Measurements from ENCODE around the gene GON4L.
"Not testable (repeated sequence)": the region's sequence is repeated elsewhere in the genome, so short reads cannot be mapped to it uniquely, and the experiment has no call there.

The GON4L gene, protein sequence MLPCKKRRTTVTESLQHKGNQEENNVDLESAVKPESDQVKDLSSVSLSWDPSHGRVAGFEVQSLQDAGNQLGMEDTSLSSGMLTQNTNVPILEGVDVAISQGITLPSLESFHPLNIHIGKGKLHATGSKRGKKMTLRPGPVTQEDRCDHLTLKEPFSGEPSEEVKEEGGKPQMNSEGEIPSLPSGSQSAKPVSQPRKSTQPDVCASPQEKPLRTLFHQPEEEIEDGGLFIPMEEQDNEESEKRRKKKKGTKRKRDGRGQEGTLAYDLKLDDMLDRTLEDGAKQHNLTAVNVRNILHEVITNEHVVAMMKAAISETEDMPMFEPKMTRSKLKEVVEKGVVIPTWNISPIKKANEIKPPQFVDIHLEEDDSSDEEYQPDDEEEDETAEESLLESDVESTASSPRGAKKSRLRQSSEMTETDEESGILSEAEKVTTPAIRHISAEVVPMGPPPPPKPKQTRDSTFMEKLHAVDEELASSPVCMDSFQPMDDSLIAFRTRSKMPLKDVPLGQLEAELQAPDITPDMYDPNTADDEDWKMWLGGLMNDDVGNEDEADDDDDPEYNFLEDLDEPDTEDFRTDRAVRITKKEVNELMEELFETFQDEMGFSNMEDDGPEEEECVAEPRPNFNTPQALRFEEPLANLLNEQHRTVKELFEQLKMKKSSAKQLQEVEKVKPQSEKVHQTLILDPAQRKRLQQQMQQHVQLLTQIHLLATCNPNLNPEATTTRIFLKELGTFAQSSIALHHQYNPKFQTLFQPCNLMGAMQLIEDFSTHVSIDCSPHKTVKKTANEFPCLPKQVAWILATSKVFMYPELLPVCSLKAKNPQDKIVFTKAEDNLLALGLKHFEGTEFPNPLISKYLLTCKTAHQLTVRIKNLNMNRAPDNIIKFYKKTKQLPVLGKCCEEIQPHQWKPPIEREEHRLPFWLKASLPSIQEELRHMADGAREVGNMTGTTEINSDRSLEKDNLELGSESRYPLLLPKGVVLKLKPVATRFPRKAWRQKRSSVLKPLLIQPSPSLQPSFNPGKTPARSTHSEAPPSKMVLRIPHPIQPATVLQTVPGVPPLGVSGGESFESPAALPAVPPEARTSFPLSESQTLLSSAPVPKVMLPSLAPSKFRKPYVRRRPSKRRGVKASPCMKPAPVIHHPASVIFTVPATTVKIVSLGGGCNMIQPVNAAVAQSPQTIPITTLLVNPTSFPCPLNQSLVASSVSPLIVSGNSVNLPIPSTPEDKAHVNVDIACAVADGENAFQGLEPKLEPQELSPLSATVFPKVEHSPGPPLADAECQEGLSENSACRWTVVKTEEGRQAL (N-terminal part only)

DNA sequence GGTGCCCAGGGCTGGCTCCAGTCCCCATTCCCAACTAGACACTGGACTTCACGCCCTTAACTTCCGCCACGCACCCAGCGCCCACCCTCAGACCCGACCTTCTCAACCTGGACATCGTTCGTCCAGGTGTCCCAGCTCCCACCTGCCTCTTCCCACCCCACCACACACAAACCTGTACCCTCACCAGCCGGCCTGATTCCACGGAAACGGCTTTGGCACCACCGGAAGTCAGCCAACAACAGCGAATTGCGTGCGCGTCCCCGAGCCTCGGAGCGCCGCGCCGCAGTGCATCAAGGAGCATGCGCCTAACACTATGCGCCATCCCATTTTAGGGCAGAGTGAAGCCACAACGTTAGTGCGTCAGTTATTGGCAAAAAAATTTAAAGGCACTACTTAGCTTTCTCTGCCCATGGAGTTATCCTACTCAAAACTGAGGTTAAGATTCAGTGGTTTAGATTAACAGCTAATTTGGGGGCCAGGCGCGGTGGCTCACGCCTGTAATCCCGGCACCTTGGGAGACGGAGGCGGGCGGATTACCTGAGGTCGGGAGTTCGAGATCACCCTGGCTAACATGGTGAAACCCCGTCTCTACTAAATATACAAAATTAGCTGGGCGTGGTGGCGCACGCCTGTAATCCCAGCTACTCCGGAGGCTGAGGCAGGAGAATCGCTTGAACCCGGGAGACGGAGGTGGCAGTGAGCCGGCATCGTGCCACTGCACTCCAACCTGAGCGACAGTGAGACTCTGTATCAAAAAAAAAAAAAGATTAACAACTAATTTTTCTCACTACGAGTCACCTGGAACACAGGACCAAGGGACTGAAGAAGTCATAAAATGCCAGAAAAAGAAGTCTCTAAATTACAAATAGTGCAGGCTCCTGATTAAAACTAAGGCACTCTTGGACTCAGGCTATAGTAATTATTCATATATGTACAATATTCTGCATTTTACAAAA lies at the start of gene GON4L:
TSS of gene GON4L (minus strand) at position 240 of the 956 bp plus-strand sequence. CDS start 3,434 bp downstream, outside the sequence.
- DNase-seq = peak; percentile 91

DNA sequence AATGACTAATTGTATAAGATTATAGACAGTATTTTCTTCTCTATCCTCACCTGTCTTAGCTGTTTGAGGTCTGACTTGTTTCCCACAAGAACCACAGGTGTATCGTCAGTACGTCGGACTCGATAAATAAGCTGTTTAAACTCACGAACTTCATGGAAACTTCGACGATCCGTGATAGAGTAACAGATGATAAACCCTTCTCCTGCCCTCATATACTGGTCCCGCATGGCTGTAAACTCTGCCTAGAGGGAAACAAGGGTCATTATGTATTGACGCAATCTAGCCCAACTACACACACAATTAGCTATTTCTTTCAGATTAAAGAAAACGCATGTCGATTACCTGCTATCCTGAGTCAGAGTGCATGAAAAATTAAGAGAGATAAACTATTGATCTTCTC lies 47.2 kb upstream of the GON4L start:
- no peak for DNase-seq

DNA sequence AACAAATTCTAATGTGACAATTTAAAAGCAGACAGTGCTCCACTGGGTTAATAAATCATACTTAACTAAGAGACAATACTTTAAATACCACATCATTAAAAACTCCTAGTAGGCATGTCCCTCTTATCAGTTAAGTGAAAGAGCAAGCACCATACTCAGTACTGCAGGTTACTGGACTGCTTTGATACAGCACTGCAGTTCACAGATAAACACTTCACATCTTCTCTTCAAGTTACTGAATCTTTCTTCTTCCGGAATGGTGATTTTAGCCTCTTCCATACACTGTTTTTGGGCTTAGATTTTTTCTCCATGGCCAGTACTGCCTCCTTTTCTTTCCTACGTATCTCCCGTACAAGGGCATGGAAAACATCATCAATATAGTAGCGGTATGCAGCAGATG lies 43.1 kb upstream of the GON4L start:
- no peak for DNase-seq

DNA sequence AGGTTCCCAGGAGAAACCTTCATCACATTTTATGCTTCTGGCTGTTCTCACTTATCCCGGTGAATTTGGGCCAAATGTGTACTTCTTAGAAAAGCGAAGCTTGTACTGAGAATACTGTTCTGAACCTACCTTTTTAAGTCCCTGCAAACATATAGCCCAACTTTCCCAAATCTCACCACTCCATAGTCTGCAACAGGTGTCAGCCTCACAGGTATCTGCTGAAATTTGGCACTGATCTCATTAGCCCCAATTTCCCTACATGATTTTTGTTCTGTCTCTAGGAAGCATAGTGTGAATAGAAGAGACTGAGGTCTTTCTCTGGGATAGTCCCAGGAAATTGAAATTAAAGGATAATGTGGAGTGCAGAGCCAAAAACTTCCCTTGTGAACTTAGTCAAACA lies 42.7 kb upstream of the GON4L start:
- no peak for DNase-seq

DNA sequence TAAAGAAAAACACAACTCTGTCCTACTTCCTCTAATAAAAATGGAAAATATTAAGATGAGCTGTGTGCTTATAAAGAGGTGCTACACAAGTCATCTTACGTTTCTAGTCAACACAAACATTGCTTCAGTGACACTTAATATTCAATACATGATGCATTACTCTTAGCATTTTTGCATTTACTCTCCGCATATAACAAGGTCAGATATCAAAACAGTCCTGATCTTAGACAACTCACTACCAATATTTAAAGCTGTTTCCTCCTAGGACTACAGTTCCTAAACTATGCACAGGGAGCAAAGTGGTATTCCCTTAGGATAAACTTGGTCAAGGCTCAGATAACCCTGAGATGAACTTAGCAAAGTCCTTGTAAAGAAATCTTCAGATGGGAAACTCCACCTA lies 41.9 kb upstream of the GON4L start:
- DNase-seq = no peak

DNA sequence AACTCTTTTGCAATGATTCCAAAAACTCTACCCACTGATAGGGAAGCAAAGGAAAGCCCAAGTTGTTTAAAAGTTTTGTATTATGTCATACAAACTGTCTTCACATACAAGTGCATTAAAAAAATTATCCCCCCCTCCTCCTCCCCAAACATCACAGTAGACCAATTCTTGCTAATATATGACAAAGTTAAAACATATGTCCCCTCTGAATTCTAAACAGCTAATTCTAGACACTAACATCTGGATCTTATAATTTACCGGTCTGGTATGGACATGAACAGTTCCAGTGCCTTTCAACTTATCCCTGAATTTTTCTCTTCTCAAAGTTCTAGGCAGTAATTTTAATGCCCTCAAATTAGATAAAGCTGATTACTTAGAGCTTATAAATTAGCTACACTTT lies 40.7 kb upstream of the GON4L start:
- no peak for DNase-seq

DNA sequence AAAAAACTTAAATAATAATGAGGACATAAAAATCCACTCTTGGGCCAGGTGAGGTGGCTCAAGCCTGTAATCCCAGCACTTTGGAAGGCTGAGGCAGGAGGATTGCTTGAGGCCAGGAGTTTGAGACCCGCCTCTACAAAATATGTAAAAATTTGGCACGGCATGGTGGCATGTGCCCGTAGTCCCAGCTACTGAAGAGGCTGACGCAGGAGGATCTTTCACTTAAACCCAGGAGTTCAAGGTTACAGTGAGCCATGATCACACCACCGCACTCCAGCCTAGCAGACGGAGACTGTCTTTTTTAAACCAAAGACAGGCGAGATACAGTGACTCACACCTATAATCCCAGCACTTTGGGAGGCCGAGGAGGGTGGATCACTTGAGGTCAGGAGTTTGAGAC lies 39.5 kb upstream of the GON4L start:
- not testable (repeated sequence) for DNase-seq

DNA sequence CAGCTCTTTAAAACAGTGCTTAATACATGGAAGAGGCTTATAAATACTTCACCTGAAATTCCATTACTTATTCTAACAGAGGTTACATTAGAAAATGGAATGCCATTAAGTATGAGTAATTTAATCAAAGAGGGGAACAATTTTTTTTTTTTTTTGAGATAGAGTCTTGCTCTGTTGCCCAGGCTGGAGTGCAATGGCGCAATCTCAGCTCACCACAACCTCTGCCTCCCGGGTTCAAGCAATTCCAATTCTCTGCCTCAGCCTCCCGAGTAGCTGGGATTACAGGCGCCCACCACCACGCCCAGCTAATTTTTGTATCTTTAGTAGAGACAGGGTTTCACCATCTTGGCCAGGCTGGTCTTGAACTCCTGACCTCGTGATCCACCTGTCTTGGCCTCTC lies 38.6 kb upstream of the GON4L start:
- not testable (repeated sequence) for DNase-seq

DNA sequence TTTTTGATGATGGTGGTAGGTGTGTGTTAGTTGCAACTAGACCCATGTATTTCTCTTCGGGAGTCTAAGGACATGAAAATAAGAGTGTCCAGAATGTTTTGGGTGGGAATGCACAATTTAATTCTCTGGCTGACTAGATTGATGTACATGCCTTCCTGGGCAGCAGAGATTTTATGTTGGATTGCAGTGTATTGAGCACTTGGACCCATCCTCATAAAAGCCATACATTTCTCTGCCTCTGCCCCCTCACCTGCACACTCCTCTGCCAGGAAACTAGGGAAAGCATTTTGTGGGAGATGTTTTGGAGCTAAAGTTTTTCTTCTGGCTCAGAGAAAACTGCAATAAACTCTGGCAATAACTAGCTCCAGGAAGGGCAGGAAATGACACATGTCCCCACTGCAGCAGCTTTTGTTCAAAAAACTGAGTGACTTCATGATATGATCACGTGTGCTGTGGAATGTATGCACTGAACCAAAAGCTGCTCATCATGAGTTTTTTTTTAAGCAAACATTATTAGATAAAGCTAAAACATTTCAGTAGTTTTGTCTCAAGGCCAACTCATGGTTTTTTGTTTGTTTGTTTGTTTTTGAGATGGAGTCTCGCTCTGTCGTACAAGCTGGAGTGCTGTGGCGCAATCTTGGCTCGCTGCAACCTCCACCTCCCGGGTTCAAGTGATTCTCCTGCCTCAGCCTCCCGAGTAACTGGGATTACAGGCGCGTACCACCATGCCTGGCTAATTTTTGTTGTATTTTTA lies 36.6 kb upstream of the GON4L start:
- DNase-seq = peak; percentile 47

DNA sequence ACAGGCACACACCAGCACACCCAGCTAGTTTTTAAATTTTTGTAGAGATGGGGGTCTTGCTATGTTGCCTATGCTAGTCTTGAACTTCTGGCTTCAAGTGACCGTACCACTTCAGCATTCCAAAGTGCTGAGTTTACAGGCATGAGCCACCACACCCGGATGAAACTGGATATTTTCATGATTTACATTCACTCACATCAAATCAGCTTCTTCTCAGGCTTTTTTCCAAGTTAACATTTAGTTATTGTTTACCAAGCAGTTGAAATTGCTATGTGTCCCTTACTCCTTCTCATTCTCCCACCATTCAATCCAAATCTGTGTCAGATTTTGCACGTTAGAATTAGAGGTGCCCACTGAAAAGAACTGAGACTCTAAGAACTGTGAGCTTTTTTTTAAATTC lies 35.8 kb upstream of the GON4L start:
- DNase-seq = no peak

DNA sequence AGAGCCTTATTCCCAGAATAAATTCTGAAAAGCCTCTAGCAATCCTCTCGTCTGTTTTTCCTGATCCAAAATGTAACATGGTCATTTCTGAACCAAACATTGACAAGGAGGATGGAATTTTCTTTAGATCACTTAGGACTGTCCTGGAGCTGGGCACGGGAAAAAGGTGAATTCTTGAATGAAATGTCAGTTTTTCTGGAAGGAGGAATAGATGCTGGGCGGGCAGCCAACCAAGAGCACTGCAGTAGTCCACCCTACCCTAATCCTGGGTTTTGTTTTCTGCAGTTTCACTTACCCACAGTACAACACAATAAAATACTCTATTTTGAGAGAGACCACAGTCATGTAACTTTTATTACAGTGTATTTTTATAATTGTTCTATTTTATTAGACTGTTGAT lies 33.2 kb upstream of the GON4L start:
- DNase-seq = no peak

DNA sequence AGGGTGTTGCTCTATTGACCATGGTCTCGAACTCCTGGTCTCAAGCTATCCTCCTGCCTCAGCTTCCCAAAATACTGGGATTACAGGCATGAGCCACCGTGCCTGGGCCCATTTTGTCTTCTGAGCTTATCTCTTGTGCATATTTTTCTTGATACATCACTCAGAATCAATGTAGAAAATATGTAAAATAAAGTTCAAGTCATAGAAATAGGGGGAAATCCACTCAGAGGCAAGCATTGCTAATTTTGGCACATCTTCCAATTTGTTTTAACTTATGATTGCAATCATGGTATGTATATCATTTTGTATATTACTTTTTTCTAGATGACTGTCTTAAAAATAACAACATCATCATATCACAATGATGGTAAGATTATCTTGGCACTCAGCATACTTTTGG lies 32.6 kb upstream of the GON4L start:
- DNase-seq = no peak

DNA sequence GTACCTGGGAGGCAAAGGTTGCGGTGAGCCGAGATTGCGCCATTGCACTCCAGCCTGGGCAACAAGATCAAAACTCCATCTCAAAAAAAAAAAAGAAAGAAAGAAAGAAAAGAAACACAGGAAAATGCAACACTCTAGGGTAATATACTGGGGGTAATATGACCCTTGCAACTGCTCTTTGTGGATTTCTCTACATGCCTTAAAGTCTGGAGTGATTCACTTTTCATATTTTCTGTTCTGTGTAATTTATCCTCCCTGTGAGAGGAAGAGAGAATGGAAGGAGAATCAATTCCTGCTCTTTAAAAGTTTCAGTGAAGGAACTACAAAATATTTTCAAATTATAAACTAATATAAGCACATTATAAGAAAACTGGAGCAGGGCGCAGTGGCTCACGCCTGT lies 31.5 kb upstream of the GON4L start:
- DNase-seq = no peak

DNA sequence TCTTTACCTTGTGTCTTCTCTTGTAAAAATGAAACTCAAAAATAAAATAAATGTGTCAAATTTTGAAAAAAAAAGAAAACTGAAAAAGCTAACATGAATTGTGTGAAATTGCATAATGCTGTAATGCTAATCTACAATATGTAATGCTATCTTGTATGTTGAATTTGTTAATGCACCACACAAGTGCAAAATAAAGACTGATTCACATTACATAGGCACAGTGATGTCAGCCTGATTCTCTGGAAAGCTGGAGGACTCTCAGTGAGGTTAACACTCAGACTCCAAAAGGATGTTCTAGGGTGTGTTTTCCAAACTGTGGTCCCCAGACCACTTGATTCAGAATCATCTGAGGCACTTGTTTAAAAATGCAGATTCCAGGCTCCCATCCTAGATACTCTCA lies 28.0 kb upstream of the GON4L start:
- no peak for DNase-seq

DNA sequence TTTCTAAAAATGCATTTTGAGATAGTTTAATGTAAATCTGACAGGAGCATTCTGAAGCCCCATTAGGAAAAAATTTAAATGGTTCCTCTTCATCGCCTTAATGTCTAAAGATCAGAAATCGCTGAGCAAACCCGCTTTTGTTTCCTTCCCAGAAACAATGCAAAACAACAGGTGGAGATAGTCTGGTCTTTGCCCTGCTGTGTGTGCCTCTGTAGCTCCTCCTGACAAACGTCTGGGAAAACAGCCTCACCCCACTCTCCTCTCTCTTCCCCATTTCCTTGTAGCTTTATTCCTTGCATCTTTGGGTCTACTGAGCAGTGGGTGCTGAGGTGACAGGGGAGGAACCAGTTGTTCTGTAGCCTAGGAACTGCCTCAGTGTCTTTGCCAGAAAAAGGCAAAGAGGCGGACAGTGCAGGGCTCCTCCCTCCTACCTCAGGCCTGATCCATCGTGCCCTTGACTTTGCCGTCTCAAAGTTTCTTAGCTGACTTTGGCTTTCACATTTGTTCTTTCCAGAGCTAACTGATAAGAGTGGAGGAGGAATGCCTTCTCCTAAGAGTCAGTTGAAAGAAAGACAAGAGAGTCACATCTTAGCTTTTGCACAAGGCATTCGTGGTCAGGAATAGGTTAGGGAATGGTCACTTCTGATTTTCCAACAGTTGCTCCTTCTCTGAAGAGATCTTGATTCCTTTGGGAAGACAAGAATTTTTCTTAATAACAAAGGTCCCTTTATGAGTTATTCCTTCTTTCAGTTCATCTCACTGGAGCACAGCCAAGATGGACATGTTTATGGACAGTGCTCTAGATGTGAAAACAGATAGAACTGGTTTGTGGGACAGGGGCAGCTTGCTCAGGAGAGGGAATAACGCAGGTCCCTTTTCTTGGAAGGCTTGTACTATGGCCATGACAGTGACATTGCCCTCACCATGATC lies 27.3 kb upstream of the GON4L start:
- no peak for DNase-seq

DNA sequence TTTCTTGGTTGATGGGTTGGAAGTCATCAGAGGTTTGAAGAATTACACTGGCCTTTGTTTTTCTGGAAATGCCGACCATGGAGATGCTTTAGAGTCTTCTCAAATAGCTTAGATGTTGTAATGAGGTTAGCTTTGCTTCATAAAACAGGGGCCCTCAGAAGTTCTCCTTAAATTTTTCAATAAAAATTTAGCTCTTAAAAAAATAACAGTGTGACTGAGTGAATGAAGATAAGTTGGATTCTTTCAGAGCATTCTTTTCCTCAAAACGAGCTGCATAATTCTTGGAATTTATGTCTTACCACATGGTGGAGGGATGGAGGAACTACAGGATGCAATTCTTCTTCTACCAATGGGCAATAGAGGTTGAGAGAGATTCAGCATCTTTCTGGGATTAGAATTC lies 25.8 kb upstream of the GON4L start:
- no peak for DNase-seq

DNA sequence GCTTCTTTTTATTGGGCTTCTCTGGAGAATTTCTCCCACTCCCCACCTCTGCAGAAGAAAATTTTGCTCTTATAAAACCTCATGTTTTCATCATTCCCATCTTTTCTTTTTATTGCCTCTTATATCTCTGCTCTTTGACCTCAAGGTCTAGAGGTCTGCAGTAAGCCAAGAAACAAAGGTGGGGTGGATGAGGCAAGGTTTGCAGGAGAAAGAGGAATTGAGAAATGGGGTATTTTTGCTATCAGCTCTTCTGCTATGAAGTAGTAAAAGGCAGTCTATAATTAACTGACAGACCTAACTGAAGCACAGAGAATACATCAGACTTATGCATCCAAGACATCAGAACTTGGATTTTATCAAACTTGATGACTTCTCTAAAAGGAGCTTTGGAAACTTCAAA lies 25.2 kb upstream of the GON4L start:
- no peak for DNase-seq

DNA sequence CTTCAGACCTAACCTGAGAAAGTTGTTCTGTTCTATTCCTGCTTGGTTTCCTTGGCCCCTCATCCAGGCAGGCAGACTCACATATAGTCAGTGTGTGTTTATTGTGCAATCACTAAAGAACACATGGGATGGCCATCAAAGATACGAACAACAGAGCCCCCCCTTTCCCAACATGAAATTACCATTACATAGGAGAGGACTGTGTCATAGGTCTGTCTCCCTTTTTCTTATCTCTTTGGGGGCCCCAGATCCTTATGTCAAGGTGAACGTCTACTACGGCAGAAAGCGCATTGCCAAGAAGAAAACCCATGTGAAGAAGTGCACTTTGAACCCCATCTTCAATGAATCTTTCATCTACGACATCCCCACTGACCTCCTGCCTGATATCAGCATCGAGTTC lies 23.9 kb upstream of the GON4L start:
- DNase-seq = no peak

DNA sequence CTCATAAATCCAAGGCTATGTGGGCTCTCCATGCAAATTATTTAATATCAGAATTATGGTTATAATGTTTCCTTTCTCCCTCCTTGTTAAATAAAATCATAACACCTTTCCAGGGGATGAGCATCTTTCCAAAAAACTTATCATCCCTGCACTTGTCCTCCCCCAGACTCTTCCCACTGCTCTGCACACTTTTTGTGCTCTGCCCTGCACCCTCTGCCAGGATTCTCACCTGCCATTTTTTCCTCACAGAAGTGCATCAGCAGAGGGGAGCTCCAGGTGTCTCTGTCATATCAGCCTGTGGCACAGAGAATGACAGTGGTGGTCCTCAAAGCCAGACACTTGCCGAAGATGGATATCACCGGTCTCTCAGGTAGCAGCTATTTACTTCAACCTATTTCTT lies 23.2 kb upstream of the GON4L start:
- no peak for DNase-seq

DNA sequence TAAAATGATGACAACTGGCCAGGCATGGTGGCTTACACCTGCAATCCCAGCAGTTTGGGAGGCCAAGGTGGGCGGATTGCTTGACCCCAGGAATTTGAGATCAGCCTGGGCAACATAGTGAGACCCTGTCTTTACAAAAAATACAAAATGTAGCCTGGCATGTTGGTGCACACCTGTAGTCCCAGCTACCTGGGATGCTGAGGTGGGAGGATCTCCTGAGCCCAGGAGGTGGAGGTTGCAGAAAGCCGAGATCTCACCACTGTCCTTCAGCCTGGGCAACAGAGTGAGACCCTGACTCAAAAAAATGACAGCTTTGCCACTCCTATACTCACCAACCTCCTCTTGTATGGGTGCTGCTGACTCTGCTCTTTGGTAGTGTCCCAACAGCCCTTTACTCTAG lies 20.9 kb upstream of the GON4L start:
- no peak for DNase-seq

All from CD4-positive, alpha-beta T cell treated with Interleukin-6 for 4 hours (primary cell).